Skin of body (tissue), 2 donors: ENCODE results near the gene ZNF526. TPM values are rescaled to one million over a fixed set of nuclear protein-coding genes. Genes with fewer than 3 reads are reported as not detected.
A peak's percentile ranks its signal among the peaks of the same experiment; 100 is the strongest.
"Not testable (repeated sequence)": the region's sequence is repeated elsewhere in the genome, so short reads cannot be mapped to it uniquely, and the experiment has no call there.

Source experiments
- DNase-seq: peaks from one replicate; lab custom pipeline; 2025; lab: John Stamatoyannopoulos, UW
- total RNA-seq: library from RNA; depleted of rRNA; stranded (reverse); fragments of >200 nt; gene quantifications from one replicate; pipeline ENCODE4 v1.2.3, GENCODE V29; 2014

ZNF526 gene
- total RNA-seq, 1 donor from 2014 or later: 7.1 TPM

DNA sequence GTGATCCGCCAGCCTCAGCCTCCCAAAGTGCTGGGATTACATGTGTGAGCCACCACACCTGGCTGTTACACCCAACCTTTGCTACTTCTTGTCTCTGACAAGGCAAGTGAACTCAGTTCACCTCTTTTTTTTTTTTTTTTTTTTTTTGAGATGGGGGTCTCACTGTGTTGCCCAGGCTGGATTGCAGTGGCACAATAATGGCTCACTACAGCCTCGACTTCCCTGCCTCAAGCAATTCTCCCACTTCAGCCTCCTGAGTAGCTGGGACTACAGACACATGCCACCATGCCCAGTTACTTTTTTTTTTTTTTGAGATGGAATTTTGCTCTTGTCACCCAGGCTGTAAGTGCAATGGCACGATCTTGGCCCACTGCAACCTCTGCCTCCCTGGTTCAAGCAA is 37.7 kb downstream of the ZNF526 start:
- DNase-seq: not testable (repeated sequence)

DNA sequence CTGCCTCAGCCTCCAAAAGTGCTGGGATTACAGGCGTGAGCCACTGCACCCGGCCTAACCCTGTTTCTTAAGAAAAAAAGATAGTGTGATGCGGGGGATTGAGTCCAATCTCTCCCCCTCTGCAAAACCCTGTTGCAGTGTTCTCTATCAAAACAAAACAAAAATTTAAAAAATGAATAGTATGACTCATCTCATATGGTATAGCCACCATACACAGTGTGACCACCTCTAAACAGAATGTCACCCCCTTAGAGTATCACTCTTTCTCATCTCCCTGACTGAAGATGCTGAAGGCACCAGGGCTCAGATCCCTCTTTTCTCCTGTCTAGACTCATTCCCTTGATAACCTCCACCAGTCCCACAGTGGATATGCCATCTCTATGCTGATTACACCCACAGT is 41.7 kb downstream of the ZNF526 start:
- no peak for DNase-seq

DNA sequence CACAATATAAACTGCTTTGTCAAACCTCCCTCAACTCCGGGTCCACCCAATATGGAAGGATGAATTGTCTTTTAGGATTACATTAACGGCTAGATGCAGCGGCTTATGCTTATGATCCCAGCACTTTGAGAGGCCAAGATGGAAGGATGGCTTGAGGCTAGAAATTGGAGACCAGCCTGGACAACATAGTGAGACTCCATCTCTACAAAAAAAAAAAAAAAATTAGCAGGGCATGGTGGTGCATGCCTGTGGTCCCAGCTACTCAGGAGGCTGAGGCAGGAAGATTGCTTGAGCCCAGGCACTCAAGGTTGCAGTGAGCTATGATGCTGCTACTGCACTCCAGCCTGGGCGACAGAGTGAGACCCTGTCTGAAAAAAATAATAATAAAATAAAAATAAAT is 46.0 kb downstream of the ZNF526 start:
- DNase-seq: not testable (repeated sequence)

DNA sequence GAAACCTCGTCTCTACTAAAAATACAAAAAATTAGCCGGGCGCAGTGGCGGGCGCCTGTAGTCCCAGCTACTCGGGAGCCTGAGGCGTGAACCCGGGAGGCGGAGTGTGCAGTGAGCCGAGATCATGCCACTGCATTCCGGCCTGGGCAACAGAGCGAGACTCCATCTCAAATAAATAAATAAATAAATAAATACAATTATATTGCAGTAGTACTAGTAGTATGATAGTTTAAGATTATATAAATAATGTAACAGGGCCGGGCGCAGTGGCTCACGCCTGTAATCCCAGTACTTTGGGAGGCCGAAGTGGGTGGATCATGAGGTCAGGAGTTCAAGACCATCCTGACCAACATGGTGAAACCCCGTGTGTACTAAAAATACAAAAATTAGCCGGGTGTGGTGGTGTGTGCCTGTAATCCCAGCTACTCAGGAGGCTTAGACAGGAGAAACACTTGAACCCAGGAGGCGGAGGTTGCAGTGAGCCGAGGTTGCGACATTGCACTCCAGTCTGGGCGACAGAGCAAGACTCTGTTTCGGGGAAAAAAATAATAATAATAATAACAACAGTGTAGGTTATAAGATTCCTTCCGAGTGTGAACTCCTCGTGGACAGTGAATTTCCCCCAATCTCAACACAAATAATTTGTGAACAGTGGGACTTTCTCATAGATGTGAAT is 47.0 kb downstream of the ZNF526 start:
- not testable (repeated sequence) for DNase-seq

- DNase-seq: no peak
Observed at GRCh38 chr19:42267644-42268141, 47.6 kb downstream of the ZNF526 start.

DNA sequence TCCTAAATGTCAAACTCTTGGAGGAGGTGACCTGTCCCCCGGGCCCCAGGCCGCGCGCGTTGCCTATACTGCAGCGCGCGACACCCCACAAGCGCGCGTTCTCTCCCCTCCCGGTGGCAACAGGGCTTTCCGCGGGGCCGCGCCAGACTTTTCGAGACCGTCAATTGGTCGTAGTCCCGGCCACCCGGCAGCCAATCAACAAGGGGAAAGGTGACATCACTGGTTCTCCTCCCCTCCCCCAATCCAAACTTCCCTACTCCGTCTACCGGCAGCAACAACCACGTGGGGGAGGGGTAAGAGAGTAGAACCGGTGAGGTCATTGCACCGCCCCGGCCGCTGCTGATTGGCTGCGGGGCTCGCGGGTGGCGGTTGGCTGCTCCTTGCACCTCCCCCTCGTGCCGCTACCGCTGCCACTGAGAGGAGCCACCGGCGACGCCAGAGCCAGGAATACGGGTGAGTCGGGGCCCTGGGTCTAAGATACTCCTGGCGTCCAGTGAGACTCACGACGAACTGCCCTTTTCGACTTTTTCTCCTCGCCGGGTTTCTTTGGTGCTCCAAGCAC is 48.1 kb downstream of the ZNF526 start:
- peak; percentile 100 for DNase-seq

GRCh38 chr19:42268704-42269477 is 48.8 kb downstream of the ZNF526 start, which contains the start of gene CIC:
Gene CIC (plus strand): TSS chr19:42269252. CDS start chr19:42271784, 2,532 bp downstream.
- peak; percentile 100 for DNase-seq

DNA sequence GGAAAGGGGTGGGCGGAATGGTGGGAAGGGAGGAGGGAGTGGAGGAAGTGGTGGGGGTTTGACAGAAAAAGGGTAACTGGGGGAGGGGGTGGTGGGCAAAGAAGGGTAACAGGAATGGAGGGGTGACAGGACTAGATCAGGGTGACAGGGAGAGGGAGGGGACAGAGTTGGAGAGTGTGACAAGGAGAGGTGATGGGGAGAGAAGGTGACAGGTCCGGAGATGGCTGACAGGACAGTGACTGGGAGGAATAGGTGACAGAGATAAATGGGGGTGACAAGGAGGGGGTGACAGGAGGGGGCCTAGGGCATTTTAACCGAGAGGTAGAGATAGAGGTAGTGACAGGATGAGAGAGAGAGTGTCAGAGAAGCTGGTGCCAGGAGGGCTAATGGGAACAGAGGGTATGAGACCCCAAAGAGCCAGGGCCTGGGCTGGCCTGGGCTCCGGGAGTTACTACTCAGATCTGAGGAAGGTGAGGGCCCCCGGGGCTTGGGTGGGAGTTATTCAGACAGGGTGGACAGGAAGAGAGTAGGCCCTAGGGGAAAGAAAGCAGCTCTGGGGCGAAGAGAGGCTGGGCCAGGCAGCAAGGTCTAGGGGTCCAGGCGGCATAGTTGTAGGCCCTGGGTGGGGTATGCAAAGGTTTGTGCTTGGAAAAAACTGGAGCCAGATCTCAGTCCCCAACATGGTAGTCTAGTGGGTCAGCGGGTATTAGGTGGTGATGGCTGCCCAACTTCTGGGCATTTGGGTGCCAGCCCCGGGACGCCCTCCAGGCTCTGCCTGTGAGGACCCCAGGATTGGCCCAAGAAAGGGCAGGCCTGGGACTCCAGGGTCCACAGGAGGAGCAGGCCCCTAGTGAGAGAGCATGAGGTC is 49.6 kb downstream of the ZNF526 start:
- DNase-seq: no peak

DNA sequence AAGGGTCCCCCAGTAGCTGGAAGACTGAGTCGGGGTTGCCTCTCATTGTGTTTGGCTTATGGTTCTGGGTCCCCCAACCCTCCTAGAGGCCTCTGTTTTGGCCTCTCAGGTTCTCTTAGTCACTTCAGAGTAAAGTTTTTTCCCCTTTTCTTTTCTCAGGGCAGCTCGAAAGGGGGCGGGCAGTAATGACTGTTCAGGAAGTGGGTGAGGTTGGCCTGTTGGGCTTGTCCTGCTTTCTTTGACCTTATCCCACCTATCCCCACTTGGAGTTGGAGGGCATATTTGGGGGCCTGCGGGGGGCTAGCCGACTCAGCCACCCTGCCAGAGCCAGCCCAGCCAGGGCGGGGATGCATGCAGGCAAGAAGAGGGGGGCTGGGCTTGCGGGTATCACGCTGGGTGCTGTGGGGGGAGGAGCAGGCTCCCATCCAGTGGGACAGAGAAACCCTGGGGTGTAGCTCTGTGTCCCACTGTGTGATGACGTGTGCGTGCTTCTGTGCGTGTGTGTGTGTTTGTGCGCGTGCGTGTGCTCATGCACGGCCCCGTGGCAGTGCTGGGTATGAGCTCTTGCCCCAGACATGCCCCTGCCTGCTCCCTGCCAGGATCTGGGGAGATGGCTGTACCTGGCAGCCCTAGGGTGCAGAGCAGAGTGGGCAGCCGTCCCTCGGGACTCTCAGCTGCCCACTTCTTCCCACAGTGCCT is 50.4 kb downstream of the ZNF526 start:
- DNase-seq: no peak

DNA sequence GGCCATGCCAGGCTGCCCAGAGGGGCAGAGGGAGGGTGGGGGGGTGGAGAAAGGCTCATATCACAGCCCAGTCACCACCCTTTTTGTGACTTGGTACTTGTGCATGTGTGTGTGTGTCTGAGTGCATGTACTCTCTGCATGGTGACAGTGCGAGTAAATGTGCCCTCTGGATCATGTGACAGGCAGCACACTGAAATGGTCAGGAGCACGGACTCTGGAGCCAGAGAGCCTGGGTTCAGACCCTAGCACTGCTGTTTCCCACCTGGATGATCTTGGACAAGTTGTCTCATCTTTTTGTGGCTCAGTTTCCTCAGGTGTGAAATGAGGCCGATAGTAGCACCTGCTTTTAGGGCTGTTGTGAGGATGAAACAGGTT is 50.9 kb downstream of the ZNF526 start:
- DNase-seq: no peak

GRCh38 chr19:42271861-42272534 is 51.9 kb downstream of the ZNF526 start:
- no peak for DNase-seq

GRCh38 chr19:42272535-42272897 is 52.4 kb downstream of the ZNF526 start:
- no peak for DNase-seq

DNA sequence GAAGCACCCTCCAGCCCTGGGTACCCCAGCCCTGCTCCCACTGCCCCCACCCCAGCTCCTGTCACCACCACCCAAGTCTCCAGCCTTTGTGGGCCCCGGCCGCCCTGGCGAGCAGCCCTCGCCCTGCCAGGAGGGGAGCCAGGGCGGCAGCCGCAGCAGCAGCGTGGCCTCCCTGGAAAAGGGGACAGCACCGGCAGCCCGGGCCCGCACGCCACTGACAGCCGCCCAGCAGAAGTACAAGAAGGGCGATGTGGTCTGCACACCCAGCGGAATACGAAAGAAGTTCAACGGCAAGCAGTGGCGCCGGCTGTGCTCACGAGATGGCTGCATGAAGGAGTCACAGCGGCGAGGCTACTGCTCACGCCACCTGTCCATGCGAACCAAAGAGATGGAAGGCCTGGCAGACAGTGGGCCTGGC is 52.9 kb downstream of the ZNF526 start:
- DNase-seq: no peak

DNA sequence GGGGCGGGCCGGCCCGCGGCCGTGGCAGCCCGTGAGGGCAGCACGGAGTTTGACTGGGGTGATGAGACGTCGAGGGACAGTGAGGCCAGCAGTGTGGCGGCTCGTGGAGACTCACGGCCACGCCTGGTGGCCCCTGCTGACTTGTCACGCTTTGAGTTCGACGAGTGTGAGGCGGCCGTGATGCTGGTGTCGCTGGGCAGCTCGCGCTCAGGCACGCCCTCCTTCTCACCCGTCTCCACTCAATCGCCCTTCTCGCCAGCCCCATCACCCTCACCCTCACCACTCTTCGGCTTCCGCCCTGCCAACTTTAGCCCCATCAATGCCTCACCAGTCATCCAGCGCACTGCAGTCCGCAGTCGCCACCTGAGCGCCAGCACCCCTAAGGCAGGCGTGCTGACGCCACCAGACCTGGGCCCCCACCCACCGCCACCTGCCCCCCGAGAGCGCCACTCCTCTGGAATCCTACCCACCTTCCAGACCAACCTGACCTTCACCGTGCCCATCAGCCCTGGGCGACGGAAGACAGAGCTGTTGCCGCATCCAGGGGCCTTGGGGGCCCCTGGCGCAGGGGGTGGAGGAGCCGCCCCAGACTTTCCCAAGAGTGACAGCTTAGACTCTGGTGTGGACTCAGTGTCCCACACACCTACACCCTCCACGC is 53.4 kb downstream of the ZNF526 start:
- no peak for DNase-seq

DNA sequence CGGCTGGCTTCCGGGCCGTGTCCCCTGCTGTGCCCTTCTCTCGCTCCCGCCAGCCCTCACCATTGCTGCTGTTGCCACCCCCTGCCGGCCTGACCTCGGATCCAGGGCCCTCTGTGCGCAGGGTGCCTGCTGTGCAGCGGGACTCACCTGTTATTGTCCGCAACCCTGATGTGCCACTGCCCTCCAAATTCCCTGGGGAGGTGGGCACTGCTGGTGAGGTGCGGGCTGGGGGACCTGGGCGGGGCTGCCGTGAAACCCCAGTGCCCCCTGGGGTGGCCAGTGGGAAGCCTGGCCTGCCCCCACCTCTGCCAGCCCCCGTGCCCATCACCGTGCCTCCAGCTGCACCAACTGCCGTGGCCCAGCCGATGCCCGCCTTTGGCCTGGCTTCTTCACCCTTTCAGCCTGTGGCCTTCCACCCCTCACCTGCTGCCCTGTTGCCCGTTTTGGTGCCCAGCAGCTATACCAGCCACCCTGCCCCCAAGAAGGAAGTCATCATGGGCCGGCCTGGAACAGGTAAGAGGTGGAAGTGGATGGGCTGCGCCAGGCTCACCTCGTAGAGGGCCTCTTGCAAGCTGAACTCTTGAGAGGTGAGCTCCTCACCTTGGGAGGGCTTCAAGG is 54.1 kb downstream of the ZNF526 start:
- no peak for DNase-seq

- DNase-seq: no peak
Observed at GRCh38 chr19:42275103-42275502, 55.0 kb downstream of the ZNF526 start.

- no peak for DNase-seq
Observed at GRCh38 chr19:42275517-42275916, 55.4 kb downstream of the ZNF526 start.

GRCh38 chr19:42276284-42276683 is 56.2 kb downstream of the ZNF526 start:
- DNase-seq: no peak

DNA sequence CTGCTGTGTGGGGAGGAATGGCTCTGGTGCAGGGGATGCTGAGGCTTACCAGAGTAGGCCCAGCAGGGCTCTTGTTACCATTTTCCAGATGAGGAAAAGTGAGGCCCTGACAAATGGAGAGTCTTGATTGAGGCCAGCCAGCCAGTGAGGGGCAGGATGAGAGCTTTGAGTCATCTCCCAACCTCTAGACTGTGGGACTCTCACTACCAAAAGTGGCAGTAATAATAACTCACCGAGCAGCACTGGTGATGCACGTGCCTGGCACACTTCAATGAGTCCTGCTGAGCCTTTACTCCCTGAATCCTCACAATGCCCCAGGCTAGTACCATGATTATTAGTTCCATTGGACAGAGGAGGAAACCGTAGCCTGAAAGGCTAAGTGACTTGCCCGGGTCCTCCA is 56.7 kb downstream of the ZNF526 start:
- no peak for DNase-seq
